ENCODE measurements around the gene USP48.

USP48 gene

DNA sequence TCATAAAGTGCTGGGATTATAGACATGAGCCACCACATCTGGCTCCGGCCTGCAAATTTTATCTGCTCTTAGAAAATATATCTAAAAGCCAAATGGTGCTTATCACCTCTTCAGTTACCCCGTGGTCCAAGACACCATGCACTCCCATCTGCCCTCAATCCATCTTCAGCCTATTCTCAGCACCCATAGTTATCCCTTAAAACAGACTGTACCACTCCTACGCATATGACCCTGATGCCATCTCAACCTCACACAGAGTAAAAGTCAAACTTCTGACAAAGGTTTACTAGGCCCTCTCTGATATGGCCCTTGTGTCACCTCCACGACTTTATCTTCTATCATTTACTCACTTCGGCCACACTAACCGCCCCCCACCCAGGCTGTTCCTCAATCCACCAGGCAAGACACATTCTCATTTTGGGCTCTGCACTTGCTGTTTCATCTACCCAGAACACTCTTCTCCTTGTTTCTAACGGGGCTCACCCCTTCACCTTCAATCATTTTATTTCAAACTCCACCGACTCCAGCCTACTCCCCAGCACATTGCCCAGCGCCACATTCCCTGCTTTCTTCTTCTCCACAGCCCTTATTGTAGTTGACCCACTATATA is 33.0 kb downstream of the USP48 start:
- TF ChIP-seq, protein P1, sequence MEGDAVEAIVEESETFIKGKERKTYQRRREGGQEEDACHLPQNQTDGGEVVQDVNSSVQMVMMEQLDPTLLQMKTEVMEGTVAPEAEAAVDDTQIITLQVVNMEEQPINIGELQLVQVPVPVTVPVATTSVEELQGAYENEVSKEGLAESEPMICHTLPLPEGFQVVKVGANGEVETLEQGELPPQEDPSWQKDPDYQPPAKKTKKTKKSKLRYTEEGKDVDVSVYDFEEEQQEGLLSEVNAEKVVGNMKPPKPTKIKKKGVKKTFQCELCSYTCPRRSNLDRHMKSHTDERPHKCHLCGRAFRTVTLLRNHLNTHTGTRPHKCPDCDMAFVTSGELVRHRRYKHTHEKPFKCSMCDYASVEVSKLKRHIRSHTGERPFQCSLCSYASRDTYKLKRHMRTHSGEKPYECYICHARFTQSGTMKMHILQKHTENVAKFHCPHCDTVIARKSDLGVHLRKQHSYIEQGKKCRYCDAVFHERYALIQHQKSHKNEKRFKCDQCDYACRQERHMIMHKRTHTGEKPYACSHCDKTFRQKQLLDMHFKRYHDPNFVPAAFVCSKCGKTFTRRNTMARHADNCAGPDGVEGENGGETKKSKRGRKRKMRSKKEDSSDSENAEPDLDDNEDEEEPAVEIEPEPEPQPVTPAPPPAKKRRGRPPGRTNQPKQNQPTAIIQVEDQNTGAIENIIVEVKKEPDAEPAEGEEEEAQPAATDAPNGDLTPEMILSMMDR (IDR thresholded peaks at IDR 0.05; ENCODE audit: low read depth, low read length, missing control alignments), result no peak
- H3K4me3 ChIP-seq (replicated peaks; ENCODE audit: low read depth, low read length), result no peak overlapping the region
- no peak for DNase-seq (ENCODE audit: extremely low read depth, low read depth)

DNA sequence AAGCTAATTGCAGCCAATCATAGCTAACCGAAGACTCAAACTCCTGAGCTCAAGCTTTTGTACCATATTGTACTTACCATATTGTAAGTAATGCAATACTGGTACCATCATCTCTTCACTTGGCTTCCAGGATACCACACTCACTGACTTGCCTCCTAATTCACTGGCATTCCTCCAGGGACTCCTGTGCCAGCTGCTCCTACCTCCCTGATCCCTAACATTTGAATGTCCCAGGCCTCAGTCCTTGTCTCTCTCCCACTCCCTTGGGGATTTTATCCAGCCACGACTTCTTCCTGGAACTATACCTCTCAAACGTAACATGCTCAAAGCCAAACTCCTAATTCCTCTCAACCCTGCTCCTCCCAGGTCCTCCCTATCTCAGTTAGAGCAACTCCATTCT is 33.8 kb downstream of the USP48 start:
- no peak overlapping the region for H3K4me3 ChIP-seq (replicated peaks; ENCODE audit: low read depth, low read length)
- TF ChIP-seq, protein P1 (IDR thresholded peaks at IDR 0.05; ENCODE audit: low read depth, low read length, missing control alignments), result no peak
- DNase-seq (ENCODE audit: extremely low read depth, low read depth), result no peak

DNA sequence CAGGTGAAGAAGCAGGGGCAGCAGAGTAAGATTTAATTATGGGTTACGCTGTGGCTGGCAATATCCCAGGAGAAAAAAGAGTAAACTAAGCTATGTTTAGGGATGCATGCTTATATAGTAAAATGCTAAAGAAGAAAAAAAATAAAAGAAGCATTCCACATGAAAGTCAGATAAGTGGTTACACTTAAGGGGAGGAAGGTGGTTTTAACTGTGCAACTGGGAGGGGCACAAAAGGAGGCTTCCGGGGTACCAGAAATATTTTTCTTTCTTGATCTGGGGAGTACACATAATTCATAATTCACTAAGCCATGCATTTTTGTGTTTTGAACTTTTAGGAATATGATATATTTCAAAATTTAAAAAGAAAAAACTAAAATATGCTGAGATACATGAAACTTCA is 39.5 kb downstream of the USP48 start:
- TF ChIP-seq, protein P1 (IDR thresholded peaks at IDR 0.05; ENCODE audit: low read depth, low read length, missing control alignments), result no peak
- no peak for DNase-seq (ENCODE audit: extremely low read depth, low read depth)
- H3K4me3 ChIP-seq (replicated peaks; ENCODE audit: low read depth, low read length), result no peak overlapping the region

DNA sequence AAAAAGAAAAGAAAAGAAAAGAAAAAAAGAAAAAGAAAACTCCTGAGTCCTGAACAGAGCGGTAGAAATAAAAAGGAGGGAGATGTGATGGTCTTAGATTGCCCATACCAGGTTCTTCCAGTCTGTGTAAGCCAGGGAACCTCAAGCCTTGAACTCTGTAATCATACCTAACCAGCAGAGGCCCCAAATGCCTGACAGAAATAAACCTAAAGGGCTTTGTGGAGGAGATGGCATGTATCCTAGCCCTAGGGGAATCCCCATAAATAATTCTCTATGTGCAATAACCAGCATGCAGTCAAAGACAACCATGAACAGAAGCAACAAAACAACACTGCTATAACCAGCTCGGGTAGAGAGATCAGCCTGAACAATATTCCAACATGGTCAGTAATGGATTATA is 40.4 kb downstream of the USP48 start:
- no peak for DNase-seq (ENCODE audit: extremely low read depth, low read depth)
- TF ChIP-seq, protein P1 (IDR thresholded peaks at IDR 0.05; ENCODE audit: low read depth, low read length, missing control alignments), result no peak
- no peak overlapping the region for H3K4me3 ChIP-seq (replicated peaks; ENCODE audit: low read depth, low read length)

DNA sequence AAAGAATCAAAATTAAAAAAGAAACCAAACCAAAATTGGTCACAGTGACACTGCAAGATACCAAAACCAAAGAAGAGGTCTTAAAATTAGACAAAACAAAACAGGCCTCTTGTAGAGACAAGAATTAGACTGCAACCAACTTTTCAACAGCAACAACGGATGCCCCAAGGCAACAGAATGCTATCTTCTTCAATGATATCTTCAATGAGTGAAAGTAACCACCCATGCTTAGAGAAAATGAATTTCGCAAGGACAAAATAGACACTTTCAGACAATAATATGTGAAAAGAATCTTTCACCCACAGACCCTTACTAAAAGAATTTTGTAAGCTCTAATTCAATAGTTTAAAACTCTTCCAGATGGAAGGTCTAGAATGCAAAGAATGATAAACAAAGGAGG is 41.7 kb downstream of the USP48 start:
- DNase-seq (ENCODE audit: extremely low read depth, low read depth), result no peak
- TF ChIP-seq, protein P1 (IDR thresholded peaks at IDR 0.05; ENCODE audit: low read depth, low read length, missing control alignments), result no peak
- H3K4me3 ChIP-seq (replicated peaks; ENCODE audit: low read depth, low read length), result no peak overlapping the region

DNA sequence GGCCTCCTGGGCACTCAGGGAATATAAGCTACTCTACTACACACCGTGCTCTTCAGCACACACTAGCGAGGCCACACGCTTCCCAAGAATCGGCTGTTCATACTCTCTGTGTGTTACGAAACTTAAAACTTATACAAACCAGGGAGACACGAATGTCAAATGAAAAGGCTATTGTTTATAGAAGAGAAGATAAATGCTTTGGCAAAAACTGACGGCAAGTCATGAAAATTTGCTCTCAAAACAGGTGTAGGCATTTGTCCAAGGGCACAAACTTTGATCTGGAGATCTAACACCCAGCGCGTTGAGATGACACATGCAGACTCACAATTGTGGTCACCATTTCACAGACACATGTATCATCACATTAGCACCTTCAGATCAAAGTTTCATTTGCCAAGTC is 46.1 kb downstream of the USP48 start:
- H3K4me3 ChIP-seq (replicated peaks; ENCODE audit: low read depth, low read length), result no peak overlapping the region
- DNase-seq (ENCODE audit: extremely low read depth, low read depth), result no peak
- TF ChIP-seq, protein P1 (IDR thresholded peaks at IDR 0.05; ENCODE audit: low read depth, low read length, missing control alignments), result no peak

DNA sequence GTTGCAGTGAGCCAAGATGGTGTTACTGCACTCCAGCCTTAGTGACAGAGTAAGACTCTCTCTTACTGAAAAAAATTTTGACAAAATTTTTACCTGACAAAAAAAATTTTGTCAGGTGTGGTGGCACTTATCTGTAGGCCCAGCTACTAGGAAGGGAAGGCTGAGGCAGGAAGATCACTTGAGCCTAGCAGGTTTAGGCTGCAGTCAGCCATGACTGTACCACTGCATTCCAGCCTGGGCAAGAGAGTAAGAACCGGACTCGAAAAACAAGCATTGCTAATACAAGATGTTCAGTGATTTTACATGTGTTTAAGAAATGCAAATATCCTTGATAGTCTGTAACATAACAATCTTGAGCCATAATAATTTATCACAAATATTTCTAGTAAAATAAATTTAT is 46.9 kb downstream of the USP48 start:
- no peak overlapping the region for H3K4me3 ChIP-seq (replicated peaks; ENCODE audit: low read depth, low read length)
- TF ChIP-seq, protein P1 (IDR thresholded peaks at IDR 0.05; ENCODE audit: low read depth, low read length, missing control alignments), result no peak
- DNase-seq (ENCODE audit: extremely low read depth, low read depth), result no peak
